HCT116 (cell line): Measurements from ENCODE around the gene KNTC1. TPM values are rescaled to one million over a fixed set of nuclear protein-coding genes. Genes with fewer than 3 reads are reported as not detected.

Experiments used
- ATAC-seq: fragments of 200-7000 bp; cut with Tn5 transposase; 2 replicates; pipeline ENCODE4 v1.9.1; 2020; ENCODE audit warnings: mild to moderate bottlenecking, moderate library complexity
- BruUV-seq: library from RNA; stranded (reverse); fragments of 400-500 nt; replicated peaks from 2 replicates; lab custom pipeline; 2021; lab: Mats Ljungman, UMichigan
- CTCF ChIA-PET: fragments of 300-600 bp; sonication (Branson Sonifier 250); formaldehyde crosslinking; loops from one replicate; lab custom pipeline; 2021; ENCODE audit warnings: antibody characterized with exemption; lab: Charles Lee
- POLR2A ChIA-PET: fragments of 300-600, 350-600 bp; sonication (Branson Sonifier 250); formaldehyde crosslinking; loops from one replicate; lab custom pipeline; 2021; ENCODE audit warnings: antibody characterized with exemption; lab: Charles Lee
- RAD21 ChIA-PET, 2 experiments: fragments of 300-600 bp; sonication (Branson Sonifier 250); formaldehyde crosslinking; loops; one replicate each; lab custom pipeline; 2023; ENCODE audit warnings: low total read pairs in 2 of 2; ENCODE audit not compliant: uncharacterized antibody in 2 of 2, unreplicated experiment in 2 of 2, low non-redundant PET in 1 of 2; lab: Charles Lee
- DNase-seq: peaks from one replicate; pipeline ENCODE4 v3.0.0-alpha.2; 2010; ENCODE audit warnings: low read depth, low spot score
- H2AFZ ChIP-seq: fragments of 200-600 bp; shearing (Covaris generic), sonication (generic); 2 replicates; pipeline ENCODE4 v1.6.1; 2017; ENCODE audit warnings: low read depth, mixed run types, mixed read lengths, antibody characterized with exemption, low read length; ENCODE audit not compliant: poor library complexity, severe bottlenecking
- H3K27ac ChIP-seq: 2 replicates; pipeline ENCODE4 v1.5.1; 2012; ENCODE audit warnings: low read depth, low read length
- H3K27me3 ChIP-seq: fragments of 200-600 bp; sonication (generic); 2 replicates; pipeline ENCODE4 v1.6.1; 2016; ENCODE audit warnings: mixed run types, low read length, mixed read lengths; ENCODE audit not compliant: insufficient read depth
- H3K36me3 ChIP-seq, 2 experiments: fragments of 200-500 bp in 1 of 2; fragments of 200-600 bp in 1 of 2; sonication (Bioruptor generic) in 1 of 2; sonication (generic) in 1 of 2; 2 replicates each; pipeline versions ENCODE4 v1.5.1 to v1.6.1; 2014 to 2016; ENCODE audit warnings: low read length in 2 of 2, inconsistent platforms in 1 of 2, mixed read lengths in 1 of 2, mixed run types in 1 of 2; ENCODE audit not compliant: insufficient read depth in 2 of 2, control insufficient read depth in 1 of 2
- H3K4me1 ChIP-seq, 2 experiments: fragments of 200-600 bp in 1 of 2; sonication (generic) in 1 of 2; 2 replicates each; pipeline versions ENCODE4 v1.5.1 to v1.6.1; 2012 to 2017; ENCODE audit warnings: low read length in 2 of 2, inconsistent platforms in 1 of 2, mild to moderate bottlenecking in 1 of 2, mixed read lengths in 1 of 2, mixed run types in 1 of 2, moderate library complexity in 1 of 2; ENCODE audit not compliant: insufficient read depth in 2 of 2, control insufficient read depth in 1 of 2
- H3K4me2 ChIP-seq: fragments of 200-600 bp; sonication (generic); 2 replicates; pipeline ENCODE4 v1.6.1; 2017; ENCODE audit warnings: mixed run types, low read length, mixed read lengths
- H3K4me3 ChIP-seq, 2 experiments: fragments of 200-600 bp in 1 of 2; sonication (generic) in 1 of 2; replicated peaks in 1 of 2; 2 replicates each; pipeline ENCODE4 v1.5.1; 2011 to 2016; ENCODE audit warnings: low read length in 2 of 2, control low read depth in 1 of 2, low read depth in 1 of 2, mild to moderate bottlenecking in 1 of 2, mixed read lengths in 1 of 2, mixed run types in 1 of 2
- H3K79me2 ChIP-seq: fragments of 200-600 bp; sonication (generic); 2 replicates; pipeline ENCODE4 v1.6.1; 2017; ENCODE audit warnings: mild to moderate bottlenecking, mixed run types, low read length, moderate library complexity, mixed read lengths; ENCODE audit not compliant: insufficient read depth
- H3K9ac ChIP-seq: fragments of 200-600 bp; sonication (generic); 2 replicates; pipeline ENCODE4 v1.6.1; 2016; ENCODE audit warnings: low read length, mixed read lengths
- H3K9me2 ChIP-seq: fragments of 200-600 bp; sonication (generic), shearing (Covaris generic); 2 replicates; pipeline ENCODE4 v1.6.1; 2017; ENCODE audit warnings: mixed run types, mild to moderate bottlenecking, moderate library complexity; ENCODE audit not compliant: insufficient read depth
- H3K9me3 ChIP-seq, 2 experiments: fragments of 200-500 bp in 1 of 2; fragments of 200-600 bp in 1 of 2; sonication (Bioruptor generic) in 1 of 2; sonication (generic) in 1 of 2; 2 replicates each; pipeline ENCODE4 v1.6.1; 2014 to 2017; ENCODE audit warnings: low read length in 2 of 2, mixed read lengths in 2 of 2, inconsistent platforms in 1 of 2, low read depth in 1 of 2, mild to moderate bottlenecking in 1 of 2, mixed run types in 1 of 2, moderate library complexity in 1 of 2; ENCODE audit not compliant: control insufficient read depth in 1 of 2, insufficient read depth in 1 of 2
- H4K20me1 ChIP-seq: fragments of 200-600 bp; sonication (generic), shearing (Covaris generic); 2 replicates; pipeline ENCODE4 v1.6.1; 2017; ENCODE audit warnings: mixed run types, mild to moderate bottlenecking, moderate library complexity; ENCODE audit not compliant: insufficient read depth
- CBX3 ChIP-seq: IDR thresholded peaks from 2 replicates; pipeline ENCODE4 v1.6.1; 2012; ENCODE audit warnings: low read depth
- CEBPB ChIP-seq: IDR thresholded peaks from 2 replicates; pipeline ENCODE4 v1.6.1; 2012; ENCODE audit warnings: low read depth
- EZH2phosphoT487 ChIP-seq: fragments of 200-600 bp; IDR thresholded peaks from 2 replicates; pipeline ENCODE4 v1.6.1; 2018; ENCODE audit warnings: antibody characterized with exemption, borderline replicate concordance
- FOSL1 ChIP-seq: IDR thresholded peaks from 2 replicates; pipeline ENCODE4 v1.6.1; 2012; ENCODE audit warnings: low read depth
- JUND ChIP-seq: IDR thresholded peaks from 2 replicates; pipeline ENCODE4 v1.6.1; 2012
- POLR2A ChIP-seq: IDR thresholded peaks from 2 replicates; pipeline ENCODE4 v1.7.0; 2011; ENCODE audit warnings: borderline replicate concordance; ENCODE audit not compliant: insufficient read depth, insufficient read length; ENCODE audit errors: extremely low read depth
- POLR2AphosphoS5 ChIP-seq: IDR thresholded peaks from 2 replicates; pipeline ENCODE4 v1.6.1; 2011; ENCODE audit warnings: mild to moderate bottlenecking, low read depth, low read length, moderate library complexity
- RAD21 ChIP-seq: IDR thresholded peaks from 2 replicates; pipeline ENCODE4 v1.6.1; 2012; ENCODE audit warnings: low read depth, mild to moderate bottlenecking
- SIN3A ChIP-seq: IDR thresholded peaks from 2 replicates; pipeline ENCODE4 v1.6.1; 2012; ENCODE audit warnings: low read depth
- SP1 ChIP-seq: IDR thresholded peaks from 2 replicates; pipeline ENCODE4 v1.6.1; 2012; ENCODE audit warnings: low read depth
- SRF ChIP-seq: IDR thresholded peaks from 2 replicates; pipeline ENCODE4 v1.6.1; 2012; ENCODE audit warnings: low read depth
- TCF7L2 ChIP-seq: IDR thresholded peaks from 2 replicates; pipeline ENCODE4 v1.7.0; 2011; ENCODE audit warnings: borderline replicate concordance, inconsistent platforms; ENCODE audit not compliant: insufficient read depth, insufficient read length; ENCODE audit errors: extremely low read depth
- YY1 ChIP-seq: IDR thresholded peaks from 2 replicates; pipeline ENCODE4 v1.6.1; 2011; ENCODE audit warnings: low read length, low read depth, moderate library complexity, mild to moderate bottlenecking; ENCODE audit not compliant: insufficient replicate concordance; ENCODE audit errors: extremely low read depth
- ZNF274 ChIP-seq: fragments of 200-500 bp; sonication (Bioruptor generic); IDR thresholded peaks from 2 replicates; pipeline ENCODE4 v1.6.1; 2014; ENCODE audit warnings: mild to moderate bottlenecking, low read depth, low read length, inconsistent platforms
- intact Hi-C: fragments of 100-400 bp; cut with micrococcal nuclease; formaldehyde crosslinking; loops from 2 replicates; pipeline ENCODE4 v1.10.0; 2022
- total RNA-seq: library from RNA; stranded (reverse); gene quantifications from one replicate; pipeline ENCODE4 v1.2.1, GENCODE V29; 2021; ENCODE audit not compliant: unreplicated experiment
- TF ChIP-seq, protein P1 (sequence below): IDR thresholded peaks from 2 replicates; pipeline ENCODE4 v1.6.1; 2012
- TF ChIP-seq, protein P2 (sequence below), 3 experiments: fragments of 200-600 bp in 1 of 3; sonication (generic) in 1 of 3; IDR thresholded peaks in 2 of 3; conservative IDR thresholded peaks in 1 of 3; 2 replicates each; pipeline ENCODE4 v1.5.1; 2012 to 2017; ENCODE audit warnings: low read depth in 2 of 3, low read length in 2 of 3, antibody characterized with exemption in 1 of 3, borderline replicate concordance in 1 of 3, control low read depth in 1 of 3, mild to moderate bottlenecking in 1 of 3, mixed read lengths in 1 of 3, mixed run types in 1 of 3, moderate library complexity in 1 of 3; ENCODE audit not compliant: insufficient read depth in 1 of 3
- TF ChIP-seq, protein P3 (sequence below): IDR thresholded peaks from 2 replicates; pipeline ENCODE4 v1.6.1; 2011; ENCODE audit warnings: mild to moderate bottlenecking, low read length, moderate library complexity; ENCODE audit not compliant: insufficient replicate concordance; ENCODE audit errors: extremely low read depth

The KNTC1 gene
- total RNA-seq, 1 experiment from 2014 or later = 70.2 TPM

DNA sequence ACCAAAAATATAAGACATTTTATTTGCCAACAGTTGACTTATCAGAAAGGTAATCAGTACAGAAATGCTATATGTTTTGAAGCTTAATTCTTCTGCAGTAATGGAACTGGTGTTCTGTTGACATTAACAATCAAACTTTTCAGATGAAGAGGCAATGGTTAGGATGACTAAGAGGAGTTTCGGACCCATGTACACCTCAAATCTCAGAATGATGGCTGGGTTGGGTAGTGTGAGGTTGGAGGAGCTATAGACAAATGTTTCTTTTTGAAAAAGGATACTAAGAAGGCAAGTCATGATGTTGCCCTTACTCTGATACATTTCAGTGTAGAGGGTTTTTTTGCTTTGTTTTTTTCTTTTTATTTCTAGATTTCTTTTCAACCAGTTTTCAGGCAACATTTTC lies 66.9 kb downstream of the KNTC1 start:
- H2AFZ ChIP-seq = no peak overlapping the region
- no peaks in the 10 kb centered on the region for H3K9me2 ChIP-seq
- H4K20me1 ChIP-seq = no peaks in the 10 kb centered on the region
- H3K27me3 ChIP-seq = no peaks in the 10 kb centered on the region
- no peaks in the 10 kb centered on the region for H3K9me3 ChIP-seq
- peaks cover 0 to 3% of the 10 kb centered on the region in 2 experiments; a peak in 1 of 4 replicates for H3K4me1 ChIP-seq
- POLR2A ChIA-PET = no interaction called here
- no peak overlapping the region for H3K4me3 ChIP-seq
- BruUV-seq = no TSS peak
- intact Hi-C loops = no loop called here
- no peak overlapping the region for H3K27ac ChIP-seq
- no peak for ATAC-seq
- no peaks in the 10 kb centered on the region for H3K79me2 ChIP-seq
- peaks cover 19 to 21% of the 10 kb centered on the region in 2 experiments; a peak in 3 of 4 replicates for H3K36me3 ChIP-seq
- no peak overlapping the region for H3K4me2 ChIP-seq
- DNase-seq = no peak
- no peak overlapping the region for H3K9ac ChIP-seq
- CTCF ChIA-PET = no interaction called here
- RAD21 ChIA-PET = no interaction called here
- no peak for TF ChIP-seq POLR2A
- no peak for TF ChIP-seq POLR2AphosphoS5
- TF ChIP-seq JUND = no peak
- no peak for TF ChIP-seq CBX3
- no peak for TF ChIP-seq EZH2phosphoT487
- TF ChIP-seq CEBPB = no peak
- TF ChIP-seq SIN3A = no peak
- TF ChIP-seq SRF = no peak
- no peak for TF ChIP-seq RAD21
- TF ChIP-seq ZNF274 = no peak
- TF ChIP-seq, protein P1, sequence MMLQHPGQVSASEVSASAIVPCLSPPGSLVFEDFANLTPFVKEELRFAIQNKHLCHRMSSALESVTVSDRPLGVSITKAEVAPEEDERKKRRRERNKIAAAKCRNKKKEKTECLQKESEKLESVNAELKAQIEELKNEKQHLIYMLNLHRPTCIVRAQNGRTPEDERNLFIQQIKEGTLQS = no peak
- TF ChIP-seq, all 23 proteins: peak for 0

DNA sequence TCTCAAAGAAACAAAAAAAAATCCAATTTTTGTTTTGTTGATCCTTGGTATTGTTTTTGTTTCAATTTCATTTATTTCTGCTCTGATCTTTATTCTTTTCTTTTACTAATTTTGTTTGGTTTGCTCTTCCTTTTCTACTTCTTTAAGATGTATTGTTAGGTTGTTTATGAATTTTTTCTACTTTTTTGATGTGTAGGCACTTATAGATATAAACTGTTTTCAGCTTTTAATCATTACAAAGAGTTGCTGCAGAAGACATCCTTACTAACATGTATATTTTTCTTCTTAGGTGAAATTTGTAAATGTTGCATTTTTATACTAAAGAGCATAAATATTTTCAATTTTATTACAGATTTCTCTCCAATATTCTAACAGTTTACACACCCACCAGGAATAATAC lies 69.8 kb downstream of the KNTC1 start:
- no peak for TF ChIP-seq SP1
- TF ChIP-seq POLR2AphosphoS5 = no peak
- no peak for TF ChIP-seq FOSL1
- no peak for TF ChIP-seq EZH2phosphoT487
- TF ChIP-seq POLR2A = no peak
- no peak for TF ChIP-seq CEBPB
- no peak for TF ChIP-seq RAD21
- no peak for TF ChIP-seq TCF7L2
- TF ChIP-seq, protein P2, sequence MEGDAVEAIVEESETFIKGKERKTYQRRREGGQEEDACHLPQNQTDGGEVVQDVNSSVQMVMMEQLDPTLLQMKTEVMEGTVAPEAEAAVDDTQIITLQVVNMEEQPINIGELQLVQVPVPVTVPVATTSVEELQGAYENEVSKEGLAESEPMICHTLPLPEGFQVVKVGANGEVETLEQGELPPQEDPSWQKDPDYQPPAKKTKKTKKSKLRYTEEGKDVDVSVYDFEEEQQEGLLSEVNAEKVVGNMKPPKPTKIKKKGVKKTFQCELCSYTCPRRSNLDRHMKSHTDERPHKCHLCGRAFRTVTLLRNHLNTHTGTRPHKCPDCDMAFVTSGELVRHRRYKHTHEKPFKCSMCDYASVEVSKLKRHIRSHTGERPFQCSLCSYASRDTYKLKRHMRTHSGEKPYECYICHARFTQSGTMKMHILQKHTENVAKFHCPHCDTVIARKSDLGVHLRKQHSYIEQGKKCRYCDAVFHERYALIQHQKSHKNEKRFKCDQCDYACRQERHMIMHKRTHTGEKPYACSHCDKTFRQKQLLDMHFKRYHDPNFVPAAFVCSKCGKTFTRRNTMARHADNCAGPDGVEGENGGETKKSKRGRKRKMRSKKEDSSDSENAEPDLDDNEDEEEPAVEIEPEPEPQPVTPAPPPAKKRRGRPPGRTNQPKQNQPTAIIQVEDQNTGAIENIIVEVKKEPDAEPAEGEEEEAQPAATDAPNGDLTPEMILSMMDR (IDR thresholded peaks at IDR 0.05 in 2 of 3, conservative IDR thresholded peaks at IDR 0.05 in 1 of 3; ENCODE audit: borderline replicate concordance in 1 of 3, insufficient read depth in 1 of 3, low read depth in 2 of 3, low read length in 2 of 3) = no peak
- TF ChIP-seq YY1 = no peak
- no peak for TF ChIP-seq SIN3A
- TF ChIP-seq SRF = no peak
- TF ChIP-seq, protein P3, sequence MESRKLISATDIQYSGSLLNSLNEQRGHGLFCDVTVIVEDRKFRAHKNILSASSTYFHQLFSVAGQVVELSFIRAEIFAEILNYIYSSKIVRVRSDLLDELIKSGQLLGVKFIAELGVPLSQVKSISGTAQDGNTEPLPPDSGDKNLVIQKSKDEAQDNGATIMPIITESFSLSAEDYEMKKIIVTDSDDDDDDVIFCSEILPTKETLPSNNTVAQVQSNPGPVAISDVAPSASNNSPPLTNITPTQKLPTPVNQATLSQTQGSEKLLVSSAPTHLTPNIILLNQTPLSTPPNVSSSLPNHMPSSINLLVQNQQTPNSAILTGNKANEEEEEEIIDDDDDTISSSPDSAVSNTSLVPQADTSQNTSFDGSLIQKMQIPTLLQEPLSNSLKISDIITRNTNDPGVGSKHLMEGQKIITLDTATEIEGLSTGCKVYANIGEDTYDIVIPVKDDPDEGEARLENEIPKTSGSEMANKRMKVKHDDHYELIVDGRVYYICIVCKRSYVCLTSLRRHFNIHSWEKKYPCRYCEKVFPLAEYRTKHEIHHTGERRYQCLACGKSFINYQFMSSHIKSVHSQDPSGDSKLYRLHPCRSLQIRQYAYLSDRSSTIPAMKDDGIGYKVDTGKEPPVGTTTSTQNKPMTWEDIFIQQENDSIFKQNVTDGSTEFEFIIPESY = no peak
- TF ChIP-seq, all 23 proteins: peak for 0
- Histone ChIP-seq H3K4me1 (peaks cover 0 to 3% of the 10 kb centered on the region in 2 experiments; a peak in 1 of 4 replicates), H3K36me3 (peaks cover 10% of the 10 kb centered on the region in 2 experiments; a peak in 2 of 4 replicates), H3K79me2 (no peaks in the 10 kb centered on the region), H4K20me1 (no peaks in the 10 kb centered on the region), H3K27me3 (no peaks in the 10 kb centered on the region), H3K4me2 (no peak overlapping the region), H2AFZ (no peak overlapping the region), H3K9ac (no peak overlapping the region), H3K9me2 (no peaks in the 10 kb centered on the region), H3K27ac (no peak overlapping the region), H3K9me3 (no peaks in the 10 kb centered on the region), H3K4me3 (no peak overlapping the region)
- ChIA-PET POLR2A (no interaction called here), RAD21 (interaction anchor here in 1 of 2 experiments (0.6 kb wide), 1 partner anchor 140 kb away, joined by 5 read pairs; no protein-coding TSS in a partner anchor), CTCF (no interaction called here)
- intact Hi-C loops = no loop called here
- BruUV-seq = no TSS peak
- ATAC-seq (no peak), DNase-seq (no peak)
